ENCODE measurements around the gene SLC38A10.

Gene SLC38A10

GRCh38 chr17:81295031-81295675 is at the start of gene SLC38A10:
Gene SLC38A10 (minus strand): TSS chr17:81295307. CDS start chr17:81294921, 386 bp downstream.
- no peak for TF ChIP-seq CTCF (IDR thresholded peaks at IDR 0.05; ENCODE audit: control insufficient read depth, insufficient read depth, low read depth, low read length, missing control alignments)
- DNase-seq (ENCODE audit: low read depth) = peak; percentile 21
- peak within 1 kb of the TSS; percentile 63 for H3K4me3 ChIP-seq (ENCODE audit: control insufficient read depth, low read depth, low read length)

GRCh38 chr17:81342269-81343070 is 47.4 kb upstream of the SLC38A10 start:
- DNase-seq (ENCODE audit: low read depth) = no peak
- TF ChIP-seq CTCF (IDR thresholded peaks at IDR 0.05; ENCODE audit: control insufficient read depth, insufficient read depth, low read depth, low read length, missing control alignments) = no peak
- H3K4me3 ChIP-seq (ENCODE audit: control insufficient read depth, low read depth, low read length) = peak overlapping the region; percentile 98

GRCh38 chr17:81341516-81342268 is 46.6 kb upstream of the SLC38A10 start:
- no peak overlapping the region; the same call in none of the 2 replicates for H3K4me3 ChIP-seq (ENCODE audit: control insufficient read depth, low read depth, low read length)
- no peak for TF ChIP-seq CTCF (IDR thresholded peaks at IDR 0.05; ENCODE audit: control insufficient read depth, insufficient read depth, low read depth, low read length, missing control alignments)
- no peak for DNase-seq (ENCODE audit: low read depth)

GRCh38 chr17:81340607-81341515 is 45.8 kb upstream of the SLC38A10 start:
- H3K4me3 ChIP-seq (ENCODE audit: control insufficient read depth, low read depth, low read length) = no peak overlapping the region; the same call in 1 of the 2 replicates
- DNase-seq (ENCODE audit: low read depth) = no peak
- TF ChIP-seq CTCF (IDR thresholded peaks at IDR 0.05; ENCODE audit: control insufficient read depth, insufficient read depth, low read depth, low read length, missing control alignments) = no peak

GRCh38 chr17:81339534-81340296 is 44.6 kb upstream of the SLC38A10 start:
- no peak overlapping the region for H3K4me3 ChIP-seq (ENCODE audit: control insufficient read depth, low read depth, low read length)
- no peak for DNase-seq (ENCODE audit: low read depth)
- no peak for TF ChIP-seq CTCF (IDR thresholded peaks at IDR 0.05; ENCODE audit: control insufficient read depth, insufficient read depth, low read depth, low read length, missing control alignments)
